ENCODE data around the gene MBTPS1.

GRCh38 chr16:84117494-84117843 is 727 bp upstream of the MBTPS1 start:
- TF ChIP-seq GABPA (IDR thresholded peaks at IDR 0.05 in 1 of 2, conservative IDR thresholded peaks at IDR 0.05 in 1 of 2), result no peak
- no peak for TF ChIP-seq REST (IDR thresholded peaks at IDR 0.05)
- no peak for TF ChIP-seq TAF1 (conservative IDR thresholded peaks at IDR 0.05)
- TF ChIP-seq RAD21 (IDR thresholded peaks at IDR 0.05), result no peak
- no peak for TF ChIP-seq HNF4G (IDR thresholded peaks at IDR 0.05)
- no peak for TF ChIP-seq CTCF (IDR thresholded peaks at IDR 0.05; ENCODE audit: low read depth, low read length, missing input control)
- TF ChIP-seq EGR1 (IDR thresholded peaks at IDR 0.05; ENCODE audit: low read depth in 2 of 2), result no peak
- TF ChIP-seq FOXA1 (IDR thresholded peaks at IDR 0.05), result no peak
- TF ChIP-seq SP1 (IDR thresholded peaks at IDR 0.05), result no peak

Data from liver (tissue), 3 donors.